GM23248 (cell line): ENCODE results near the gene GCC1. TPM values are rescaled to one million over a fixed set of nuclear protein-coding genes. Genes with fewer than 3 reads are reported as not detected.

ENCODE experiments used
- DNase-seq: peaks from one replicate; pipeline ENCODE4 v3.0.0-alpha.2; 2015
- H2AFZ ChIP-seq: fragments of 200-600 bp; sonication (generic); 2 replicates; pipeline ENCODE4 v1.6.1; 2016; ENCODE audit warnings: antibody characterized with exemption
- H3F3A ChIP-seq: fragments of 200-600 bp; sonication (generic); 2 replicates; pipeline ENCODE4 v1.6.1; 2016; ENCODE audit warnings: mild to moderate bottlenecking, antibody characterized with exemption, mixed run types; ENCODE audit not compliant: insufficient read depth
- H3K27ac ChIP-seq: fragments of 200-600 bp; sonication (generic); 2 replicates; pipeline ENCODE4 v1.5.1; 2016; ENCODE audit warnings: mild to moderate bottlenecking
- H3K27me3 ChIP-seq: fragments of 200-600 bp; sonication (generic); replicated peaks from 2 replicates; pipeline ENCODE4 v1.6.1; 2016; ENCODE audit warnings: mild to moderate bottlenecking; ENCODE audit not compliant: insufficient read depth
- H3K36me3 ChIP-seq: fragments of 200-600 bp; sonication (generic); 2 replicates; pipeline ENCODE4 v1.6.1; 2016; ENCODE audit warnings: low read depth, mild to moderate bottlenecking
- H3K4me1 ChIP-seq: fragments of 200-600 bp; sonication (generic); 2 replicates; pipeline ENCODE4 v1.6.1; 2016; ENCODE audit warnings: mild to moderate bottlenecking; ENCODE audit not compliant: insufficient read depth
- H3K4me2 ChIP-seq: fragments of 200-600 bp; sonication (generic); one replicate; pipeline ENCODE4 v1.6.1; 2016; ENCODE audit warnings: mild to moderate bottlenecking; ENCODE audit not compliant: unreplicated experiment
- H3K4me3 ChIP-seq: fragments of 200-600 bp; sonication (generic); 2 replicates; pipeline ENCODE4 v1.5.1; 2016; ENCODE audit warnings: mild to moderate bottlenecking
- H3K79me2 ChIP-seq: fragments of 200-600 bp; sonication (generic); 2 replicates; pipeline ENCODE4 v1.6.1; 2016; ENCODE audit warnings: mild to moderate bottlenecking; ENCODE audit not compliant: insufficient read depth
- H3K9ac ChIP-seq: fragments of 200-600 bp; sonication (generic); 2 replicates; pipeline ENCODE4 v1.6.1; 2016; ENCODE audit warnings: mild to moderate bottlenecking
- H3K9me2 ChIP-seq: fragments of 200-600 bp; sonication (generic); 2 replicates; pipeline ENCODE4 v1.6.1; 2016; ENCODE audit warnings: mixed run types, mild to moderate bottlenecking, moderate library complexity; ENCODE audit not compliant: insufficient read depth
- H3K9me3 ChIP-seq: fragments of 200-600 bp; sonication (generic); one replicate; pipeline ENCODE4 v1.6.1; 2017; ENCODE audit warnings: low read depth
- H4K20me1 ChIP-seq: fragments of 200-600 bp; sonication (generic); 2 replicates; pipeline ENCODE4 v1.6.0; 2016; ENCODE audit not compliant: insufficient read depth
- EZH2 ChIP-seq: fragments of 200-600 bp; sonication (generic); IDR thresholded peaks from 2 replicates; pipeline ENCODE4 v1.6.1; 2018; ENCODE audit warnings: antibody characterized with exemption, mild to moderate bottlenecking; ENCODE audit not compliant: insufficient read depth, poor library complexity, severe bottlenecking
- EZH2phosphoT487 ChIP-seq: fragments of 200-600 bp; sonication (generic); IDR thresholded peaks from 2 replicates; pipeline ENCODE4 v1.6.1; 2018; ENCODE audit warnings: antibody characterized with exemption, moderate library complexity, mild to moderate bottlenecking, low read depth; ENCODE audit not compliant: insufficient read depth
- WGBS, 2 experiments: methylation state at CpG; one replicate each; pipeline ENCODE4 v1.1.6; 2015 to 2017; ENCODE audit warnings: low lambda C conversion rate in 2 of 2, low coverage in 1 of 2; ENCODE audit errors: missing lambda C conversion rate in 2 of 2; 5-methylcytosine and 5-hydroxymethylcytosine counted together
- in situ Hi-C: fragments of 300-500 bp; cut with MboI; formaldehyde crosslinking; loops from 2 replicates; pipeline ENCODE4 v1.15.0; 2020
- polyA plus RNA-seq: library from polyadenylated mRNA; unstranded; fragments of >200 nt; fragmentation: Nextera tagmentation; extraction: Ambion mirVana; gene quantifications from 2 replicates; pipeline ENCODE4 v1.2.1, GENCODE V29; 2016
- total RNA-seq: library from RNA; depleted of rRNA; stranded (reverse); fragments of >200 nt; shearing (Covaris generic); gene quantifications from 2 replicates; pipeline ENCODE4 v1.2.3, GENCODE V29; 2014

GCC1 gene
- total and polyA plus RNA-seq, 2 experiments from 2014 or later = 13.8 to 17.9 TPM

GRCh38 chr7:127618042-127618441 lies 32.6 kb upstream of the GCC1 start, which contains the start of gene PAX4:
Gene PAX4, minus strand, starts transcription at chr7:127618142. Its CDS starts 2,214 bp downstream, at chr7:127615928.
- no peak for TF ChIP-seq EZH2
- no peak for TF ChIP-seq EZH2phosphoT487
- no peaks in the 10 kb centered on the region for H3K4me1 ChIP-seq
- no peak within 1 kb of the TSS for H3K4me2 ChIP-seq
- H2AFZ ChIP-seq = no peak within 1 kb of the TSS
- no peaks in the 10 kb centered on the region for H3K79me2 ChIP-seq
- H3K9me2 ChIP-seq = no peaks in the 10 kb centered on the region
- H3K4me3 ChIP-seq = no peak within 1 kb of the TSS
- no peak within 1 kb of the TSS for H3K27ac ChIP-seq
- no peaks in the 10 kb centered on the region for H3F3A ChIP-seq
- no peaks in the 10 kb centered on the region for H4K20me1 ChIP-seq
- no peak for DNase-seq
- no peaks in the 10 kb centered on the region for H3K36me3 ChIP-seq
- 25 to 41% methylated on average over 2 of the region's 2 CpGs for WGBS, 2 experiments
- no peaks in the 10 kb centered on the region for H3K9me3 ChIP-seq
- in situ Hi-C loops = no loop called here
- no peak within 1 kb of the TSS for H3K9ac ChIP-seq
- peaks cover 80% of the 10 kb centered on the region for H3K27me3 ChIP-seq

GRCh38 chr7:127616724-127617123 lies 31.3 kb upstream of the GCC1 start:
- Histone ChIP-seq H3K79me2 (no peaks in the 10 kb centered on the region), H3F3A (no peaks in the 10 kb centered on the region), H3K9me2 (no peaks in the 10 kb centered on the region), H4K20me1 (no peaks in the 10 kb centered on the region), H3K27ac (no peak overlapping the region), H3K36me3 (no peaks in the 10 kb centered on the region), H3K4me2 (no peak overlapping the region), H2AFZ (no peak overlapping the region), H3K9me3 (no peaks in the 10 kb centered on the region), H3K4me1 (no peaks in the 10 kb centered on the region), H3K27me3 (peaks cover 68% of the 10 kb centered on the region), H3K4me3 (no peak overlapping the region), H3K9ac (no peak overlapping the region)
- DNase-seq = no peak
- no peak for TF ChIP-seq EZH2phosphoT487
- TF ChIP-seq EZH2 = no peak
- WGBS, 2 experiments = 38 to 46% methylated on average over 5 of the region's 5 CpGs
- in situ Hi-C loops = no loop called here

- Histone ChIP-seq H3K9ac (no peak overlapping the region), H3K27ac (no peak overlapping the region), H3K27me3 (peaks cover 30% of the 10 kb centered on the region), H3F3A (no peaks in the 10 kb centered on the region), H2AFZ (no peak overlapping the region), H3K36me3 (no peaks in the 10 kb centered on the region), H3K4me1 (no peaks in the 10 kb centered on the region), H3K4me2 (no peak overlapping the region), H3K9me2 (no peaks in the 10 kb centered on the region), H3K79me2 (no peaks in the 10 kb centered on the region), H3K9me3 (no peaks in the 10 kb centered on the region), H3K4me3 (no peak overlapping the region), H4K20me1 (no peaks in the 10 kb centered on the region)
- in situ Hi-C loops = no loop called here
- TF ChIP-seq EZH2 = no peak
- no peak for TF ChIP-seq EZH2phosphoT487
- 0 to 6% methylated on average over 1 of the region's 1 CpG for WGBS, 2 experiments
- no peak for DNase-seq
These were observed 26.9 kb upstream of the GCC1 start for GRCh38 chr7:127612263-127612662.

- Histone ChIP-seq H3K9ac (no peak overlapping the region), H3K4me3 (no peak overlapping the region), H2AFZ (no peak overlapping the region), H3K27me3 (0 out of 2 replicates have a peak, but pooled peaks cover under 1% of the 10 kb centered on the region), H4K20me1 (no peaks in the 10 kb centered on the region), H3K4me1 (no peaks in the 10 kb centered on the region), H3K36me3 (no peaks in the 10 kb centered on the region), H3F3A (no peaks in the 10 kb centered on the region), H3K9me3 (no peaks in the 10 kb centered on the region), H3K4me2 (no peak overlapping the region), H3K27ac (no peak overlapping the region), H3K9me2 (no peaks in the 10 kb centered on the region), H3K79me2 (no peaks in the 10 kb centered on the region)
- in situ Hi-C loops = no loop called here
- WGBS, 2 experiments = 41 to 43% methylated on average over 4 to 6 of the region's 6 CpGs
- TF ChIP-seq EZH2 (no peak), EZH2phosphoT487 (no peak)
- no peak for DNase-seq
These were observed 23.9 kb upstream of the GCC1 start for GRCh38 chr7:127609297-127609696.

- WGBS, 2 experiments = 46 to 48% methylated on average over 6 of the region's 6 CpGs
- Histone ChIP-seq H3F3A (no peaks in the 10 kb centered on the region), H3K27me3 (no peaks in the 10 kb centered on the region), H4K20me1 (no peaks in the 10 kb centered on the region), H3K27ac (no peak overlapping the region), H3K4me3 (no peak overlapping the region), H3K79me2 (no peaks in the 10 kb centered on the region), H2AFZ (no peak overlapping the region), H3K9me3 (no peaks in the 10 kb centered on the region), H3K36me3 (no peaks in the 10 kb centered on the region), H3K4me1 (no peaks in the 10 kb centered on the region), H3K4me2 (no peak overlapping the region), H3K9me2 (no peaks in the 10 kb centered on the region), H3K9ac (no peak overlapping the region)
- DNase-seq = no peak
- no peak for TF ChIP-seq EZH2
- TF ChIP-seq EZH2phosphoT487 = no peak
- in situ Hi-C loops = no loop called here
These were observed 23.1 kb upstream of the GCC1 start for GRCh38 chr7:127608446-127608845.
